ENCODE data around the gene TRMT6.

Gene TRMT6

GRCh38 chr20:5933802-5934436, 16.4 kb downstream of the TRMT6 start:
- TF ChIP-seq CTCF (IDR thresholded peaks at IDR 0.05; ENCODE audit: borderline replicate concordance, insufficient read depth, low read depth, low read length): peak; percentile 9; the same call in 1 of the 2 replicates
- H3K4me3 ChIP-seq (ENCODE audit: low read depth, low read length): no peak overlapping the region

GRCh38 chr20:5932796-5933195, 17.5 kb downstream of the TRMT6 start:
- no peak for TF ChIP-seq CTCF (IDR thresholded peaks at IDR 0.05; ENCODE audit: borderline replicate concordance, insufficient read depth, low read depth, low read length)
- no peak overlapping the region for H3K4me3 ChIP-seq (ENCODE audit: low read depth, low read length)

GRCh38 chr20:5931411-5931810, 18.9 kb downstream of the TRMT6 start:
- no peak for TF ChIP-seq CTCF (IDR thresholded peaks at IDR 0.05; ENCODE audit: borderline replicate concordance, insufficient read depth, low read depth, low read length)
- no peak overlapping the region for H3K4me3 ChIP-seq (ENCODE audit: low read depth, low read length)

- H3K4me3 ChIP-seq (ENCODE audit: low read depth, low read length): no peak overlapping the region
- TF ChIP-seq CTCF (IDR thresholded peaks at IDR 0.05; ENCODE audit: borderline replicate concordance, insufficient read depth, low read depth, low read length): no peak
Measured at GRCh38 chr20:5928836-5929715, 21.3 kb downstream of the TRMT6 start.

GRCh38 chr20:5927749-5928462, 22.4 kb downstream of the TRMT6 start:
- no peak overlapping the region for H3K4me3 ChIP-seq (ENCODE audit: low read depth, low read length)
- TF ChIP-seq CTCF (IDR thresholded peaks at IDR 0.05; ENCODE audit: borderline replicate concordance, insufficient read depth, low read depth, low read length): no peak

- no peak overlapping the region for H3K4me3 ChIP-seq (ENCODE audit: low read depth, low read length)
- TF ChIP-seq CTCF (IDR thresholded peaks at IDR 0.05; ENCODE audit: borderline replicate concordance, insufficient read depth, low read depth, low read length): no peak
Measured at GRCh38 chr20:5925551-5925950, 24.8 kb downstream of the TRMT6 start.

All from GM12875 (cell line).